ENCODE measurements around the gene AXL.

Gene AXL

GRCh38 chr19:41218615-41219507, at the start of gene AXL:
Gene AXL (plus strand): TSS chr19:41219223. CDS start chr19:41219393, 170 bp downstream.
- TF ChIP-seq EP300 (IDR thresholded peaks at IDR 0.05; ENCODE audit: borderline replicate concordance) (no peak), NFIC (IDR thresholded peaks at IDR 0.05) (peak; percentile 39; the same call in 1 of the 2 replicates), ZBTB7A (IDR thresholded peaks at IDR 0.05; ENCODE audit: low read depth) (peak; percentile 42; the same call in 1 of the 2 replicates), USF1 (IDR thresholded peaks at IDR 0.05) (no peak), TAF1 (IDR thresholded peaks at IDR 0.05; ENCODE audit: low read depth) (no peak)

DNA sequence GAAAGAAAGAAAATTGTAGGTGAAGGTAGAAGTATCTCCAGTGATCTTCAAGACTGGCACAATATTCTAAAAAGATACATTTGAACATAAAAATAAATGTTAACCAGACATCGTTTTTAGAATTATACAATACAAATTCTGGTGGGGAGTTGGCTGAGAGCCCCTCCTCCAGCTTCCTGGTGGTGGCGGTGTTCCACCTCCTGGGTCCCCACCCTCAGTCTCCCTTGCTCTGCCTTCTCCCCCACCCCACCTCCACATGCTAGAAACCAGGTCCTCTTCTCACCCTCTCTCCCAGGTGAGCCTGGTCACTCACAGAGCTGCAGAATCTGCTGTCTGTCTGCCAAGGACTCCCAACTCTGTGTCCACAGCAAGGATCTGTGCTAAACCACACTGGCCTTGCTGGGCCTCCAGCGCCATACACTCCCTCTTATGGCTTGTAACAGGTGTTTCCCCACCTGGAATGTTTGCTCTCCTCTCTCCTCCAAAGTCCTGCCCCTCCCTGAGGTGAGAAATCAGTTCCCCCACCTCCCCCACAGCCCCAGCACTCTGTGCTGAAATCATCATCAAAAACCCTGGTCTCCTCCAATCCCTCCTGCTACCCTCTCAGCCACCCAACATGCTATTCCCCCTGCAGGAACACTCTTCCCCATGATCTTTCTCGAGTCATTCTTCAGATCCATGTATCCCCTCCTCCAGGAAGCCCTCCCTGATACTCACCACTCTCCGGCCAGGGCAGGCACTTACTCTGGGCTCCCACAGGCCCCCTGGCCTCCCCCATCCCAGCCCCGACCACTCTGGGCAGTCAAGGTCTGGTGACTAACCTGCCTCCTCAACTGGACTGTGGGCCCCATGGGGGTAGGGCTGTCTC, 46.5 kb upstream of the AXL start:
- TF ChIP-seq REST (IDR thresholded peaks at IDR 0.05; ENCODE audit: low read depth), result no peak
- TF ChIP-seq USF1 (IDR thresholded peaks at IDR 0.05), result no peak
- no peak for TF ChIP-seq YY1 (IDR thresholded peaks at IDR 0.05; ENCODE audit: low read depth)
- no peak for TF ChIP-seq EGR1 (IDR thresholded peaks at IDR 0.05)
- TF ChIP-seq EP300 (IDR thresholded peaks at IDR 0.05; ENCODE audit: borderline replicate concordance), result no peak
- no peak for TF ChIP-seq TAF1 (IDR thresholded peaks at IDR 0.05; ENCODE audit: low read depth)
- TF ChIP-seq TEAD4 (IDR thresholded peaks at IDR 0.05), result no peak
- no peak for TF ChIP-seq TCF12 (IDR thresholded peaks at IDR 0.05; ENCODE audit: low read depth)
- TF ChIP-seq CREB1 (IDR thresholded peaks at IDR 0.05; ENCODE audit: low read depth), result no peak
- TF ChIP-seq CEBPB (IDR thresholded peaks at IDR 0.05), result no peak
- no peak for TF ChIP-seq FOXM1 (IDR thresholded peaks at IDR 0.05; ENCODE audit: borderline replicate concordance, low read depth)
- TF ChIP-seq, protein P1, sequence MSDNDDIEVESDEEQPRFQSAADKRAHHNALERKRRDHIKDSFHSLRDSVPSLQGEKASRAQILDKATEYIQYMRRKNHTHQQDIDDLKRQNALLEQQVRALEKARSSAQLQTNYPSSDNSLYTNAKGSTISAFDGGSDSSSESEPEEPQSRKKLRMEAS (IDR thresholded peaks at IDR 0.05), result no peak
- no peak for TF ChIP-seq RAD21 (IDR thresholded peaks at IDR 0.05; ENCODE audit: low read depth)
- no peak for TF ChIP-seq NFIC (IDR thresholded peaks at IDR 0.05)
- no peak for TF ChIP-seq ZBTB7A (IDR thresholded peaks at IDR 0.05; ENCODE audit: low read depth)

DNA sequence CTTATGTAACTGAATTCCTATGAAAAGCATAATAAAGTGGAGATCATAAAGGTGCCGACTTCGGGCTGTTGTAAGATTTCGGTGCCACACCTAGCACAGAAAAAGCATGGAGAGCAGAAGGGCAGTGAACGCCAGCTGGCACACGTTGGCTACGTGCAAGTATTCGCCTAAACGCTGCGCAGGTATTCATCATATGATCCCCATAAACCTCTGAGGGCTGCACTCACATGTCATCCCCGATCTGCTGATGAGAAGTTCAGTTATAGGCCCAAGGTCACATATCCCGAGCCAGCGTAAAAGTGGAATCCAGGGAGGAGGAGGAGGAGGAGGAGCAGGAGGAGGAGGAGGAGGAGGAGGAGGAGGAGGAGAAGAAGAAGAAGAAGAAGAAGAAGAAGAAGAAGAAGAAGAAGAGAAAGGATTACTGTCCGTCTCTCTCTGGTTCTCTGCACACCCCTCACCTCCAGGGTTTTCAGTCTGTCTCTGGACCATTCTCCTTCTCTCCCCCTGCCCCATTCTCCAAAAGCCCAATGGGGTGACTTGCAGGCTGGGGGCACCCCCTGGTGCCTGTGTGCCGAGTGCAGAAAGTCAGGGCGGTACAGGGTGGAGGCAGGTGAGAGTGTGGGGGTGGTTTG, 44.6 kb upstream of the AXL start:
- no peak for TF ChIP-seq EGR1 (IDR thresholded peaks at IDR 0.05)
- no peak for TF ChIP-seq USF1 (IDR thresholded peaks at IDR 0.05)
- TF ChIP-seq TAF1 (IDR thresholded peaks at IDR 0.05; ENCODE audit: low read depth), result no peak
- no peak for TF ChIP-seq YY1 (IDR thresholded peaks at IDR 0.05; ENCODE audit: low read depth)
- no peak for TF ChIP-seq NFIC (IDR thresholded peaks at IDR 0.05)
- no peak for TF ChIP-seq RAD21 (IDR thresholded peaks at IDR 0.05; ENCODE audit: low read depth)
- TF ChIP-seq, protein P1 (IDR thresholded peaks at IDR 0.05), result no peak
- TF ChIP-seq TEAD4 (IDR thresholded peaks at IDR 0.05), result no peak
- no peak for TF ChIP-seq CEBPB (IDR thresholded peaks at IDR 0.05)
- no peak for TF ChIP-seq FOXM1 (IDR thresholded peaks at IDR 0.05; ENCODE audit: borderline replicate concordance, low read depth)
- TF ChIP-seq CREB1 (IDR thresholded peaks at IDR 0.05; ENCODE audit: low read depth), result no peak
- no peak for TF ChIP-seq REST (IDR thresholded peaks at IDR 0.05; ENCODE audit: low read depth)
- TF ChIP-seq ZBTB7A (IDR thresholded peaks at IDR 0.05; ENCODE audit: low read depth), result no peak
- no peak for TF ChIP-seq EP300 (IDR thresholded peaks at IDR 0.05; ENCODE audit: borderline replicate concordance)
- TF ChIP-seq TCF12 (IDR thresholded peaks at IDR 0.05; ENCODE audit: low read depth), result no peak
